ENCODE data around the gene RAB33A. TPM values are rescaled to one million over a fixed set of nuclear protein-coding genes. Genes with fewer than 3 reads are reported as not detected.

RAB33A gene
- total RNA-seq, 1 donor from 2014 or later: 1.6 TPM

DNA sequence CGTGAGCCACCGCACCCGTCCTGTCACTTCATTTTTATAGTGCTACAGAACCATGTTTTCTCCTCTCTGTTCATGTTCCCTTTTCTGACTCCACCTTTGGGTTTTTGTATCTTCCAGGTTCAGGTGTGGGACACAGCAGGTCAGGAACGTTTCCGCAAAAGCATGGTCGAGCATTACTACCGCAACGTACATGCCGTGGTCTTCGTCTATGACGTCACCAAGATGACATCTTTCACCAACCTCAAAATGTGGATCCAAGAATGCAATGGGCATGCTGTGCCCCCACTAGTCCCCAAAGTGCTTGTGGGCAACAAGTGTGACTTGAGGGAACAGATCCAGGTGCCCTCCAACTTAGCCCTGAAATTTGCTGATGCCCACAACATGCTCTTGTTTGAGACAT lies 12.4 kb downstream of the RAB33A start:
- H3K4me3 ChIP-seq (ENCODE audit: low read length in 3 of 3): no peak overlapping the region
- no peaks in the 10 kb centered on the region for H3K27me3 ChIP-seq (ENCODE audit: control insufficient read depth in 3 of 3, insufficient read depth in 3 of 3, low read length in 3 of 3)
- H3K36me3 ChIP-seq (ENCODE audit: control insufficient read depth in 3 of 3, insufficient read depth in 3 of 3, low read length in 3 of 3): no peaks in the 10 kb centered on the region
- H3K9ac ChIP-seq (ENCODE audit: low read depth in 1 of 3, low read length in 3 of 3): no peak overlapping the region
- peaks cover 0 to 6% (median 5%) of the 10 kb centered on the region in 3 donors for H3K4me1 ChIP-seq (ENCODE audit: control insufficient read depth in 3 of 3, insufficient read depth in 3 of 3, low read length in 3 of 3)
- H3K9me3 ChIP-seq (ENCODE audit: control insufficient read depth in 3 of 3, low read length in 3 of 3): no peaks in the 10 kb centered on the region
- no peak overlapping the region for H3K27ac ChIP-seq (ENCODE audit: low read depth, low read length)

DNA sequence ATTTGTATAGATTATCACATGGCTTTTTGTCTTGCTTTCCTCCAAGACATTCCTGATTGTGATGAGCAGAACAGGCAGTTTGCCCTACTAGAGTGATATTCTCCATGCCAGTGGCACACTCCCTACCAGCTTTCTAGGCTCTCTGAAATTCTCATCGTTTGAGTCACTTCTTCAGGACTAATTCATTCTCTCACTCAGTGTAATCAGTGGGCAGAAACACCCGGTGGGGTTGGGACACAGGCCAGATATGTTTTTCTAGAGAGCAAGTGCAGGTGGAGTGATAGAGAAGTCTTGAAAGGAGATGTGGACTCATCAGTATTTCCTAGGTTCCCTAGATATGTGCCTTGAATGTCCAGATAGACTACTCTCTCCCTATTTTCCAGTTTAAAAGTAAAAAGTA lies 13.1 kb downstream of the RAB33A start:
- Histone ChIP-seq H3K4me3 (ENCODE audit: low read length in 3 of 3) (no peak overlapping the region), H3K36me3 (ENCODE audit: control insufficient read depth in 3 of 3, insufficient read depth in 3 of 3, low read length in 3 of 3) (no peaks in the 10 kb centered on the region), H3K27ac (ENCODE audit: low read depth, low read length) (no peak overlapping the region), H3K9ac (ENCODE audit: low read depth in 1 of 3, low read length in 3 of 3) (no peak overlapping the region), H3K9me3 (ENCODE audit: control insufficient read depth in 3 of 3, low read length in 3 of 3) (no peaks in the 10 kb centered on the region), H3K4me1 (ENCODE audit: control insufficient read depth in 3 of 3, insufficient read depth in 3 of 3, low read length in 3 of 3) (peaks cover 0 to under 1% (median 0%) of the 10 kb centered on the region in 3 donors), H3K27me3 (ENCODE audit: control insufficient read depth in 3 of 3, insufficient read depth in 3 of 3, low read length in 3 of 3) (no peaks in the 10 kb centered on the region)

DNA sequence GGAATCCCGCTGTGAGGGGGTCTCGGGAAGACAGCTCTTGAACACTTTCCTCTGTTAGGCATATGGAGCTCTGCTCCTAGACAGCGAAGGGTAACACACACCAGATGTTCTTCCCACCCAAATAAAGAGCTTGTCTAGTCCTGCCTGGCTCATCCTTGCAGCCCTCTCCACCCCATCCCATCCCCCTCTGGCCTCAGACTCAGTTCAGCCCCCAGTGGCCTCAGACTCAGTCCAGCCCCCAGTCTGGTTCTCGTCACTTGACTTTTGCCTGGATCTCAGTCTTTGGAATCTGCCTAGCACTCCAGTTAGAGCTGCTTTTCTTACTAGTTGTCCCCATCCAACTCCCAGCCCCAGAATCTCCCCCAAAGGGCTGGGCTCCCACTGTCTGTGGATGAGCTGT lies 14.9 kb downstream of the RAB33A start:
- Histone ChIP-seq H3K9me3 (ENCODE audit: control insufficient read depth in 3 of 3, low read length in 3 of 3) (no peaks in the 10 kb centered on the region), H3K4me1 (ENCODE audit: control insufficient read depth in 3 of 3, insufficient read depth in 3 of 3, low read length in 3 of 3) (no peaks in the 10 kb centered on the region), H3K27me3 (ENCODE audit: control insufficient read depth in 3 of 3, insufficient read depth in 3 of 3, low read length in 3 of 3) (no peaks in the 10 kb centered on the region), H3K36me3 (ENCODE audit: control insufficient read depth in 3 of 3, insufficient read depth in 3 of 3, low read length in 3 of 3) (no peaks in the 10 kb centered on the region), H3K4me3 (ENCODE audit: low read length in 3 of 3) (no peak overlapping the region), H3K9ac (ENCODE audit: low read depth in 1 of 3, low read length in 3 of 3) (no peak overlapping the region), H3K27ac (ENCODE audit: low read depth, low read length) (no peak overlapping the region)

DNA sequence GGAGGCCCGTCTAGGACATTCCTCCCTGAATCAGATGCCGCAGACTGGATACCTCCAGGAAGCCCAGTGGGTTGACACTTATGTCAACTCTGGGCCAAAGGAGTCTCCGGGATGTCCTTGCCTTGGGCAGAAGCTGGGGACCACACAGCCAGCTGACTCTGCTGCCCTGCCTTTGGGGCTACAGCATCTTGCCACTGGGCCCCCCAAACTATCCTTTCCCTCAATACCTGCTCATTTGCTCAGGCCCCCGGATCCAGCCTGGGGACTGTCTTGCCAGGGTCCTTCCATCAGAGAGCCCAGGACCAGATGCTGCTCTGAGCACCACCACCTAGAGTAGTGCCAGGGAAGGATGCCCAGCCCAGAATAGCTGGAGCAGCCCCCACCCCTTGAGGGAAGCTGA lies 19.0 kb downstream of the RAB33A start:
- Histone ChIP-seq H3K27ac (ENCODE audit: low read depth, low read length) (no peak overlapping the region), H3K4me3 (ENCODE audit: low read length in 3 of 3) (no peak overlapping the region), H3K36me3 (ENCODE audit: control insufficient read depth in 3 of 3, insufficient read depth in 3 of 3, low read length in 3 of 3) (no peaks in the 10 kb centered on the region), H3K9me3 (ENCODE audit: control insufficient read depth in 3 of 3, low read length in 3 of 3) (no peaks in the 10 kb centered on the region), H3K27me3 (ENCODE audit: control insufficient read depth in 3 of 3, insufficient read depth in 3 of 3, low read length in 3 of 3) (no peaks in the 10 kb centered on the region), H3K4me1 (ENCODE audit: control insufficient read depth in 3 of 3, insufficient read depth in 3 of 3, low read length in 3 of 3) (no peaks in the 10 kb centered on the region), H3K9ac (ENCODE audit: low read depth in 1 of 3, low read length in 3 of 3) (no peak overlapping the region)

DNA sequence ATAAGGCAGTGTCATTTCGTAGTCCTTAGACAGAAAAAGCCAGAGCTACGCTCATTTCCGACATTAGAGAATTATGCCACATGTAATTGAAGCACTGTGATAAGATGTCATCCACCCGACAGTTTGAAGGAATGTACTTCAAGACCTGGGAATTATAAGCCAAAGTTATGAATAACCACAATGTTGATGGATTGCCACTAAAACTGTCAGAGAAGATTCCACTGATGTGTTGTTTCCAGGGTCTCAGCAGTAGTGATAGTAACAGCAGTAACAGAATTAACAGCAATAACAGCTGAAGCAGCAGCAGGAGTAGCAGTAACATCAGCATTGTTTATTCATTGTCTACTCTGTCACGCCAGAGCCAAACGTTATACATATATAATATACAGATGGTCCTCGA lies 24.7 kb downstream of the RAB33A start:
- Histone ChIP-seq H3K4me3 (ENCODE audit: low read length in 3 of 3) (no peak overlapping the region), H3K9ac (ENCODE audit: low read depth in 1 of 3, low read length in 3 of 3) (no peak overlapping the region), H3K27me3 (ENCODE audit: control insufficient read depth in 3 of 3, insufficient read depth in 3 of 3, low read length in 3 of 3) (no peaks in the 10 kb centered on the region), H3K36me3 (ENCODE audit: control insufficient read depth in 3 of 3, insufficient read depth in 3 of 3, low read length in 3 of 3) (no peaks in the 10 kb centered on the region), H3K27ac (ENCODE audit: low read depth, low read length) (no peak overlapping the region), H3K4me1 (ENCODE audit: control insufficient read depth in 3 of 3, insufficient read depth in 3 of 3, low read length in 3 of 3) (no peaks in the 10 kb centered on the region), H3K9me3 (ENCODE audit: control insufficient read depth in 3 of 3, low read length in 3 of 3) (no peaks in the 10 kb centered on the region)

DNA sequence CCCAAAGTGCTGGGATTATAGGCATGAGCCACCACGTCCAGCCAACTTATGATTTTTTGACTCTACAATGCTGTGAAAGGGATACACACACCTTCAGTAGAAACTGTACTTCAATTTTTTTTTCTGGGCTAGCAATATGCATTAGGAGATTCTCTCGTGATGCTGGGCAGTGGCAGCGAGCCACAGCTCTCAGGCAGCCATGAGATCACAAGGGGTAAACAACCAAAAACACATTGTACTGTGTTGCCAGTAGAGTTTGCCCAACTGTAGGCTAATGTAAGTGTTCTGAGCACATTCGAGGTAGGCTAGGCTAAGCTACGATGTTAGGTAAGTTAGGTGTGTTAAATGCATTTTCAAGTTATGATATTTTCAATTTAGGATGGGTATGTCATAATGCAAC lies 25.7 kb downstream of the RAB33A start:
- Histone ChIP-seq H3K27ac (ENCODE audit: low read depth, low read length) (no peak overlapping the region), H3K4me3 (ENCODE audit: low read length in 3 of 3) (no peak overlapping the region), H3K36me3 (ENCODE audit: control insufficient read depth in 3 of 3, insufficient read depth in 3 of 3, low read length in 3 of 3) (no peaks in the 10 kb centered on the region), H3K27me3 (ENCODE audit: control insufficient read depth in 3 of 3, insufficient read depth in 3 of 3, low read length in 3 of 3) (no peaks in the 10 kb centered on the region), H3K9me3 (ENCODE audit: control insufficient read depth in 3 of 3, low read length in 3 of 3) (no peaks in the 10 kb centered on the region), H3K4me1 (ENCODE audit: control insufficient read depth in 3 of 3, insufficient read depth in 3 of 3, low read length in 3 of 3) (no peaks in the 10 kb centered on the region), H3K9ac (ENCODE audit: low read depth in 1 of 3, low read length in 3 of 3) (no peak overlapping the region)

DNA sequence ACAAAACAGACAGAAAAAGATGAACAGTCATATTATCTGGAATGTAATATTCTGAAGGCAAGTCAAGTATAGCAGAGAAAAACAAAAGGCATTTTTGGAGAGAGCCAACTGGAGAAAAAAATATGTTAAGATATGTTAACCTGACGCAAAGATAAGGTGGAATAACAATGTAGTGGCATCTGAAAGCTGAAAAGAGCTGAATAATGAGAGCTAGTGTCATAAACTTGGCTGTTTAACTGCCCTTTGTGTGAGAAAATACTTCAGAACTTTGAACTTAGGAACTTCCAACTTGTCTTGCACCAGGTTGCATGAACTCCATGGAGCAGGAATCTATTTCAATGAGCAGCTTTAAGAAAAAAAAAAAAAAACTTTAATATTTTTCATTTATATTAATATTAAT lies 32.9 kb downstream of the RAB33A start:
- H3K36me3 ChIP-seq (ENCODE audit: control insufficient read depth in 3 of 3, insufficient read depth in 3 of 3, low read length in 3 of 3): peaks cover 0 to 3% (median 0%) of the 10 kb centered on the region in 3 donors

DNA sequence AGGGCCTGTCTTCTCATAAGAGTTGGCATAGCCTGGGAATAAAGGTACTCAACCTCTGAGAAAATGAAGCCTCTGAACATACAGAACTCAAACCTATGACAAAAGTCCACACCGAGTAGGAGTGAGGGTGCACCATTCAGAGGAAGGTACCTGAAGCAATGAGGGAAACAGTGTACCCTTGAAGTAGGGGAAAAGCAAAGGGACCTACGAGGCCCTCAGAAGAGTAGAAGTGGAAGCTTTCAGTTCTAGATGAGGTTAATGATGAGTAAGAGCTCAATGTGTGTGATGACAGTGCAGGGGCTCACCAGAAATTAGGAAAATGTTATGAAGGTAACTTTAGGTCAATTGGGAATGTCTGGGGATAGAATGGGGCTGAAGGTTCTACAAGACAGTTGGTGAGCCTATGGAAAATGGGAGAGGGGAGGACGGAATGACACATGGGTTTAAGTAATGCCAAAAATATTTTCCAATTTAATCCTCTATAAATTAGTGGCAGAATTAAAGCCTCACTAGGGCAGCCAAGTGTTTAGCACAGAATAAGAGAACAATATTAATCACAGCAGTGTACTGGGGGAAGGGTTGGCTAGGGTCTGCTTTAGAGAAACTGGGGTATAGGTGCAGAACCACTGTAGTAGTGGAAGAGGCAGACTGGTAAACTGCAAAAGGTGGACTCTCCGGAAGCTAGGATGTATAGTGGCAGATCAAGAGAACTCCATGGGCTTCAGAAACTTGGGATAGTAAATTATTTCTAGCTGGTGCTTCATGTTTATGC lies 39.8 kb downstream of the RAB33A start:
- Histone ChIP-seq H3K9me3 (ENCODE audit: control insufficient read depth in 3 of 3, low read length in 3 of 3) (no peaks in the 10 kb centered on the region), H3K4me3 (ENCODE audit: low read length in 3 of 3) (no peak overlapping the region), H3K36me3 (ENCODE audit: control insufficient read depth in 3 of 3, insufficient read depth in 3 of 3, low read length in 3 of 3) (peaks cover 0 to 8% (median 7%) of the 10 kb centered on the region in 3 donors), H3K9ac (ENCODE audit: low read depth in 1 of 3, low read length in 3 of 3) (no peak overlapping the region), H3K27ac (ENCODE audit: low read depth, low read length) (no peak overlapping the region), H3K27me3 (ENCODE audit: control insufficient read depth in 3 of 3, insufficient read depth in 3 of 3, low read length in 3 of 3) (no peaks in the 10 kb centered on the region), H3K4me1 (ENCODE audit: control insufficient read depth in 3 of 3, insufficient read depth in 3 of 3, low read length in 3 of 3) (no peaks in the 10 kb centered on the region)

More for the DNA sequence above, 32.9 kb downstream of the RAB33A start:
- Histone ChIP-seq H3K9ac (ENCODE audit: low read depth in 1 of 3, low read length in 3 of 3) (no peak overlapping the region), H3K27me3 (ENCODE audit: control insufficient read depth in 3 of 3, insufficient read depth in 3 of 3, low read length in 3 of 3) (no peaks in the 10 kb centered on the region), H3K4me1 (ENCODE audit: control insufficient read depth in 3 of 3, insufficient read depth in 3 of 3, low read length in 3 of 3) (no peaks in the 10 kb centered on the region), H3K4me3 (ENCODE audit: low read length in 3 of 3) (no peak overlapping the region), H3K27ac (ENCODE audit: low read depth, low read length) (no peak overlapping the region), H3K9me3 (ENCODE audit: control insufficient read depth in 3 of 3, low read length in 3 of 3) (no peaks in the 10 kb centered on the region)

DNA sequence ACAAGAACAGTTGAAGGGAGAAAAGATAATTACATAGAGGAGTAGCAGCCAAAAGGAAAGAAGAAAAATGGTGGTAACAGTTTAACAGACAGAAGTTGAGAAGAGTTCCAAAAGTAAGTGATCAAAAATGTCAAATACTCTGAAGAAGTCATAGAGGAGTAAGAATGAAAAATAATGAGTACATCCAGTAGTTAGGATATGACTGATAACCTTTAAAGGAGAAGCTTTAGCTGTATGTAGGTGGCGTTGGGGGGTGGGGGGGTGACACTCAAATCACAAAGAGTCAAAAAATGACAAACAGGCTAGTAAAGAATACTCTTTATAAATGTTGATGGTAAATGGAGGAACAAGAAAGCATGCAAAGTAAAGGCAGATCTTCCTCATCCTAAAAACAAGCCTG lies 40.6 kb downstream of the RAB33A start:
- Histone ChIP-seq H3K9ac (ENCODE audit: low read depth in 1 of 3, low read length in 3 of 3) (no peak overlapping the region), H3K27me3 (ENCODE audit: control insufficient read depth in 3 of 3, insufficient read depth in 3 of 3, low read length in 3 of 3) (no peaks in the 10 kb centered on the region), H3K27ac (ENCODE audit: low read depth, low read length) (no peak overlapping the region), H3K4me1 (ENCODE audit: control insufficient read depth in 3 of 3, insufficient read depth in 3 of 3, low read length in 3 of 3) (no peaks in the 10 kb centered on the region), H3K4me3 (ENCODE audit: low read length in 3 of 3) (no peak overlapping the region), H3K36me3 (ENCODE audit: control insufficient read depth in 3 of 3, insufficient read depth in 3 of 3, low read length in 3 of 3) (peaks cover 0 to 8% (median 7%) of the 10 kb centered on the region in 3 donors), H3K9me3 (ENCODE audit: control insufficient read depth in 3 of 3, low read length in 3 of 3) (no peaks in the 10 kb centered on the region)

DNA sequence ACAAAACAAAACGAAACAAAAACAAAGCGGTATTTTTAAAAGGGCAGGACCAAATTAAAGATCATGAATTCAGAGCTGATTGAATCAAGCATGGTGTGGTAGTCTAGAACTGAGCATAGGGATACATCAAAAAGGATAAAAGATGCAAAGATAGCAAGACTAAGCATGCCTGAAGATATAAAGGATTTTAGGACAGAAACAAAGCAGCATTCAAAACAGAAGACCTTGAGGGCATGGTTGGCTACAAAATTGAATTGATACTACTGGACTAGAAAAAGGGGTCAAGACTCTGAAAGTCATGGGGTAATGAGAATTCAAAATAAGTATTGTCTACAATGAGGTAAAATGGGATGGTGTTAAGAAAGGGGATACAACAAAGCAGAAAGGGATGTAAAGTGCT lies 41.6 kb downstream of the RAB33A start:
- Histone ChIP-seq H3K4me1 (ENCODE audit: control insufficient read depth in 3 of 3, insufficient read depth in 3 of 3, low read length in 3 of 3) (no peaks in the 10 kb centered on the region), H3K9ac (ENCODE audit: low read depth in 1 of 3, low read length in 3 of 3) (no peak overlapping the region), H3K9me3 (ENCODE audit: control insufficient read depth in 3 of 3, low read length in 3 of 3) (no peaks in the 10 kb centered on the region), H3K4me3 (ENCODE audit: low read length in 3 of 3) (no peak overlapping the region), H3K27ac (ENCODE audit: low read depth, low read length) (no peak overlapping the region), H3K36me3 (ENCODE audit: control insufficient read depth in 3 of 3, insufficient read depth in 3 of 3, low read length in 3 of 3) (peaks cover 0 to 8% (median 7%) of the 10 kb centered on the region in 3 donors), H3K27me3 (ENCODE audit: control insufficient read depth in 3 of 3, insufficient read depth in 3 of 3, low read length in 3 of 3) (no peaks in the 10 kb centered on the region)
